ENCODE measurements around the gene HDAC9. TPM values are rescaled to one million over a fixed set of nuclear protein-coding genes. Genes with fewer than 3 reads are reported as not detected.
A peak's percentile ranks its signal among the peaks of the same experiment; 100 is the strongest.

HDAC9 gene
- total RNA-seq, 1 experiment from 2014 or later, result 7.7 TPM

DNA sequence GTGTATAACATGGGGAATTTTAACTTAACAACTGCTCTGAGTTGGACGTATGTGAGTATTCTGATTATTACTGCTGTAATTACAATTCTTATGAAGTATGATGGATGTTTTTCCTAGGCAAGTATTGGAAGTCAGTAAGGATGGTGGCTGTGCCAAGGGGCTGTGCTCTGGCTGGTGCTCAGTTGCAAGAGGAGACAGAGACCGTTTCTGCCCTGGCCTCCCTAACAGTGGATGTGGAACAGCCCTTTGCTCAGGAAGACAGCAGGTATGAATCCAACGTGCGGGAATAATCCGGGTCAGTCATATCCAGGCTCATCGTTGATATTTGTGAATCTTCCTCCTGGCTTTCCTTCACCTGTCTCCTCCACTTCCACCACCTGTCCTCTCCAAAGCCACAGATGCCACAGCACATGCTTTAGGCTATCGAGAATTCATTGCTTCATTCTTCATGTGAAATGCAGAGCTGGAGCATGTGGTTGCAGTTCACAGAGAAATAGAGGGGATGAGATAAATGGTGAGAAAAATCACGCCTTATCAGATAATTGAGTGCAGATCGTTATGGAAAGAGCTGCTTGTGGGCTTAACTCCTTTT lies 480.2 kb downstream of the HDAC9 start:
- Histone ChIP-seq H3K18ac (ENCODE audit: insufficient read length, low read depth, low read length) (no peak overlapping the region), H3K23me2 (ENCODE audit: insufficient read length, low read depth, low read length, poor library complexity, severe bottlenecking) (no peaks in the 10 kb centered on the region), H2BK5ac (ENCODE audit: insufficient read length, low read length) (no peak overlapping the region), H2BK120ac (ENCODE audit: low read depth, low read length, poor library complexity, severe bottlenecking) (no peak overlapping the region), H4K91ac (ENCODE audit: insufficient read length, low read depth, low read length) (no peak overlapping the region), H2AK5ac (ENCODE audit: insufficient read length, low read length) (no peak overlapping the region), H3K79me1 (ENCODE audit: insufficient read depth, low read depth, low read length, poor library complexity, severe bottlenecking) (no peaks in the 10 kb centered on the region), H3K9ac (ENCODE audit: extremely low read depth, insufficient read length, low read length) (no peak overlapping the region), H4K20me1 (ENCODE audit: control insufficient read depth, insufficient read depth, insufficient read length) (no peaks in the 10 kb centered on the region), H3K4me2 (ENCODE audit: insufficient read depth, insufficient read length, low read length) (no peak overlapping the region), H2AFZ (ENCODE audit: low read length) (no peak overlapping the region), H3K79me2 (ENCODE audit: insufficient read depth, low read length) (no peaks in the 10 kb centered on the region), H4K5ac (ENCODE audit: insufficient read length, low read depth, low read length) (no peak overlapping the region), H2BK12ac (ENCODE audit: insufficient read length, low read depth, low read length) (no peak overlapping the region), H3K4ac (ENCODE audit: low read depth, low read length) (no peak overlapping the region), H4K8ac (replicated peaks; ENCODE audit: insufficient read length, low read depth, low read length) (no peak overlapping the region), H3K4me1 (ENCODE audit: insufficient read depth, low read length) (no peaks in the 10 kb centered on the region), H2BK20ac (ENCODE audit: low read depth, low read length, poor library complexity, severe bottlenecking) (no peak overlapping the region), H3K27me3 (ENCODE audit: insufficient read depth, low read length) (no peaks in the 10 kb centered on the region), H3K56ac (ENCODE audit: insufficient read length, low read depth, low read length) (no peak overlapping the region), H3K27ac (ENCODE audit: insufficient read length, low read depth, low read length) (no peak overlapping the region), H3K14ac (ENCODE audit: insufficient read depth, low read length) (no peak overlapping the region), H3K23ac (ENCODE audit: insufficient read length, low read depth, low read length) (no peak overlapping the region), H3T11ph (ENCODE audit: low read length) (no peak overlapping the region), H3K9me3 (ENCODE audit: control insufficient read depth, low read depth, low read length) (no peaks in the 10 kb centered on the region), H2BK15ac (ENCODE audit: low read depth, low read length) (no peak overlapping the region)
- WGBS (ENCODE audit: extremely low coverage, insufficient read length, low lambda C conversion rate), result no CpG with 5 or more reads among the region's 9 CpGs
- Mint-ChIP-seq H3K36me3 (ENCODE audit: insufficient read depth in 1 of 3, low read depth in 3 of 3) (no peaks in the 10 kb centered on the region), H3K27ac (0 out of 7 replicates have a peak overlapping the region, but pooled peaks of 1 of the 3 experiments have one; percentile 16), H3K27me3 (ENCODE audit: low read depth) (no peaks in the 10 kb centered on the region), H3K4me1 (no peaks in the 10 kb centered on the region), H3K9me3 (no peaks in the 10 kb centered on the region), H3K4me3 (no peak overlapping the region)
- no peak for DNase-seq
- TF ChIP-seq, protein P1, sequence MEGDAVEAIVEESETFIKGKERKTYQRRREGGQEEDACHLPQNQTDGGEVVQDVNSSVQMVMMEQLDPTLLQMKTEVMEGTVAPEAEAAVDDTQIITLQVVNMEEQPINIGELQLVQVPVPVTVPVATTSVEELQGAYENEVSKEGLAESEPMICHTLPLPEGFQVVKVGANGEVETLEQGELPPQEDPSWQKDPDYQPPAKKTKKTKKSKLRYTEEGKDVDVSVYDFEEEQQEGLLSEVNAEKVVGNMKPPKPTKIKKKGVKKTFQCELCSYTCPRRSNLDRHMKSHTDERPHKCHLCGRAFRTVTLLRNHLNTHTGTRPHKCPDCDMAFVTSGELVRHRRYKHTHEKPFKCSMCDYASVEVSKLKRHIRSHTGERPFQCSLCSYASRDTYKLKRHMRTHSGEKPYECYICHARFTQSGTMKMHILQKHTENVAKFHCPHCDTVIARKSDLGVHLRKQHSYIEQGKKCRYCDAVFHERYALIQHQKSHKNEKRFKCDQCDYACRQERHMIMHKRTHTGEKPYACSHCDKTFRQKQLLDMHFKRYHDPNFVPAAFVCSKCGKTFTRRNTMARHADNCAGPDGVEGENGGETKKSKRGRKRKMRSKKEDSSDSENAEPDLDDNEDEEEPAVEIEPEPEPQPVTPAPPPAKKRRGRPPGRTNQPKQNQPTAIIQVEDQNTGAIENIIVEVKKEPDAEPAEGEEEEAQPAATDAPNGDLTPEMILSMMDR (conservative IDR thresholded peaks at IDR 0.05), result no peak

Data from H9 (cell line).